ENCODE data around the gene CC2D1A.

GRCh38 chr19:13951799-13952153 lies 45.8 kb downstream of the CC2D1A start:
- TF ChIP-seq CTCF (IDR thresholded peaks at IDR 0.05; ENCODE audit: low read depth, low read length, poor library complexity, severe bottlenecking) (no peak), EZH2phosphoT487 (IDR thresholded peaks at IDR 0.05; ENCODE audit: borderline replicate concordance, low read length) (no peak)

Data from DOHH2 (cell line).